ENCODE data around the gene MRPS17. TPM values are rescaled to one million over a fixed set of nuclear protein-coding genes. Genes with fewer than 3 reads are reported as not detected.
A peak's percentile ranks its signal among the peaks of the same experiment; 100 is the strongest.

Gene MRPS17
- total and polyA plus RNA-seq, 2 of the 4 experiments (the other 2 are of a cell fraction): 9.9 to 15.2 TPM

GRCh38 chr7:55965805-55966421 lies 14.2 kb downstream of the MRPS17 start:
- Histone ChIP-seq H3K9me3 (ENCODE audit: control insufficient read depth, insufficient read depth, low read length) (no peaks in the 10 kb centered on the region), H2BK20ac (ENCODE audit: low read depth, low read length) (no peak overlapping the region), H3K56ac (ENCODE audit: extremely low read depth, insufficient read depth, low read length) (no peak overlapping the region), H3K4me3 (ENCODE audit: insufficient read depth, low read depth, low read length) (no peak overlapping the region), H3K9me1 (ENCODE audit: insufficient read depth, low read length) (peaks cover 4% of the 10 kb centered on the region; the same call in 1 of the 2 replicates), H3K4ac (ENCODE audit: low read depth, low read length) (no peak overlapping the region), H2AK5ac (ENCODE audit: low read depth, low read length) (peak overlapping the region; percentile 65; the same call in 1 of the 2 replicates), H4K5ac (ENCODE audit: low read depth, low read length) (no peak overlapping the region), H3K4me1 (ENCODE audit: control insufficient read depth, insufficient read depth, low read length) (peaks cover 6% of the 10 kb centered on the region; the same call in 1 of the 2 replicates), H3K18ac (ENCODE audit: low read depth, low read length) (no peak overlapping the region), H3K79me1 (ENCODE audit: low read depth in 1 of 2, low read length in 2 of 2) (peaks cover 15 to 49% of the 10 kb centered on the region in 2 experiments), H3K27me3 (ENCODE audit: control insufficient read depth, insufficient read depth, low read length) (no peaks in the 10 kb centered on the region), H3K36me3 (ENCODE audit: control insufficient read depth, insufficient read depth, low read length) (peaks cover 9% of the 10 kb centered on the region), H2BK15ac (ENCODE audit: low read depth, low read length) (no peak overlapping the region), H4K91ac (ENCODE audit: insufficient read depth, low read depth, low read length) (no peak overlapping the region), H4K20me1 (ENCODE audit: insufficient read depth, low read length) (peaks cover 18% of the 10 kb centered on the region), H3K4me2 (ENCODE audit: low read depth, low read length) (no peak overlapping the region; the same call in 1 of the 2 replicates), H3K27ac (ENCODE audit: insufficient read depth, low read length) (no peak overlapping the region), H2BK120ac (ENCODE audit: low read depth, low read length) (no peak overlapping the region), H2AFZ (replicated peaks; ENCODE audit: low read length, poor library complexity) (no peak overlapping the region), H4K8ac (ENCODE audit: low read depth in 2 of 2, low read length in 2 of 2) (no peak overlapping the region; a peak in 1 of 4 replicates), H2BK5ac (ENCODE audit: low read depth, low read length, poor library complexity, severe bottlenecking) (no peak overlapping the region), H3K14ac (replicated peaks; ENCODE audit: low read depth, low read length) (no peak overlapping the region), H3K9ac (ENCODE audit: low read depth, low read length) (no peak overlapping the region), H3K23ac (ENCODE audit: low read depth, low read length) (no peak overlapping the region), H2AK9ac (replicated peaks; ENCODE audit: low read depth, low read length, poor library complexity) (peak overlapping the region; percentile 25)
- intact Hi-C loops (cut with micrococcal nuclease): loop anchor here (2.0 kb wide), 1 partner anchor 685 kb away; no protein-coding TSS in a partner anchor
- no peak for TF ChIP-seq FOS (IDR thresholded peaks at IDR 0.05; ENCODE audit: low read depth, low read length)
- no peak for TF ChIP-seq MAZ (IDR thresholded peaks at IDR 0.05; ENCODE audit: borderline replicate concordance, low read depth, low read length)
- no peak for TF ChIP-seq CTCF (conservative IDR thresholded peaks at IDR 0.05; ENCODE audit: low read depth, low read length)
- TF ChIP-seq SMC3 (IDR thresholded peaks at IDR 0.05; ENCODE audit: low read depth, low read length): no peak
- TF ChIP-seq MAFK (IDR thresholded peaks at IDR 0.05; ENCODE audit: low read depth, low read length): no peak
- no peak for TF ChIP-seq NFE2L2 (IDR thresholded peaks at IDR 0.05; ENCODE audit: low read depth, low read length)
- TF ChIP-seq USF2 (IDR thresholded peaks at IDR 0.05; ENCODE audit: low read depth, low read length): no peak
- no peak for TF ChIP-seq BHLHE40 (IDR thresholded peaks at IDR 0.05; ENCODE audit: low read depth, low read length)
- TF ChIP-seq MXI1 (IDR thresholded peaks at IDR 0.05; ENCODE audit: borderline replicate concordance, low read depth, low read length): no peak
- CTCF ChIA-PET: no interaction called here
- in situ Hi-C loops (cut with MboI; ENCODE audit: low sequenced_read_pairs): loop anchor here (25.0 kb wide), 2 partner anchors 529 to 679 kb away; no protein-coding TSS in a partner anchor
- POLR2A ChIA-PET (ENCODE audit: unreplicated experiment): no interaction called here
- dilution Hi-C loops (cut with HindIII; ENCODE audit: low sequenced_read_pairs, unreplicated experiment): no loop called here
- ATAC-seq (ENCODE audit: low read depth) (no peak), DNase-seq (peak; percentile 31)
- WGBS, 2 experiments (ENCODE audit: extremely low coverage in 2 of 2, insufficient read length in 1 of 2): 98% methylated on average over 4 of the region's 13 CpGs; no CpG with 5 or more reads in 1 of the 2 experiments
- TSS peak; percentile 23 for BruUV-seq (replicated peaks)
